ENCODE measurements around the gene SLC7A9.

SLC7A9 gene

DNA sequence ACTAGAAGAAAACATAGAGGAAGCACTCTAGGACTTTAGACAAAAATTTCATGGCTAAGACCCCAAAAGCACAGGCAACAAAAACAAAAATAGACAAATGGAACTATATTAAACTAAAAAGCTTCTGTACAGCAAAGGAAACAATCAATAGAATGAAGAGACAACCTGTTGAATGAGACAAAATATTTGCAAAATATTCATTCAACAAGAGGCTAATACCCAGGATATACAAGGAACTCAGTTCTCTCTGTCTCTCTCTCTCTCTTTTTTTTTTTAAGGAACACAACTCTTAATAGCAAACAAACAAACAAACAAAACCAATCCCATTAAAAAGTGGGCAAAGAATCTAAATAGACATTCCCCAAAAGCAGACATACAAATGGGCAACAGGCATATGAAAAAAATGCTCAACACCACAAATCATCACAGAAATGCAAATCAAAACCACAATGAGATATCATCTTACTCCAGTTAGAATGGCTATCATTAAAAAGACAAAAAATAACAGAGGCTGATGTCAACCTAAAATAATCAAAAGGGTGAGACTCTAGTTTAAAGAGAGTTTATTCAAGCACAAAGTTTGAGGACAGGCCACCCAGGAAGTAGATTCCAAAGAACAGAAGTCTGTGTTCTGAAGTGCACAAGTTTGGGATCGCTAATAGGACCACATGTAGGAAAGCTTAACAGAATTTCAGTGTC, 27.1 kb upstream of the SLC7A9 start:
- peak; percentile 1 for DNase-seq (ENCODE audit: low read depth)
- TF ChIP-seq, protein P1, sequence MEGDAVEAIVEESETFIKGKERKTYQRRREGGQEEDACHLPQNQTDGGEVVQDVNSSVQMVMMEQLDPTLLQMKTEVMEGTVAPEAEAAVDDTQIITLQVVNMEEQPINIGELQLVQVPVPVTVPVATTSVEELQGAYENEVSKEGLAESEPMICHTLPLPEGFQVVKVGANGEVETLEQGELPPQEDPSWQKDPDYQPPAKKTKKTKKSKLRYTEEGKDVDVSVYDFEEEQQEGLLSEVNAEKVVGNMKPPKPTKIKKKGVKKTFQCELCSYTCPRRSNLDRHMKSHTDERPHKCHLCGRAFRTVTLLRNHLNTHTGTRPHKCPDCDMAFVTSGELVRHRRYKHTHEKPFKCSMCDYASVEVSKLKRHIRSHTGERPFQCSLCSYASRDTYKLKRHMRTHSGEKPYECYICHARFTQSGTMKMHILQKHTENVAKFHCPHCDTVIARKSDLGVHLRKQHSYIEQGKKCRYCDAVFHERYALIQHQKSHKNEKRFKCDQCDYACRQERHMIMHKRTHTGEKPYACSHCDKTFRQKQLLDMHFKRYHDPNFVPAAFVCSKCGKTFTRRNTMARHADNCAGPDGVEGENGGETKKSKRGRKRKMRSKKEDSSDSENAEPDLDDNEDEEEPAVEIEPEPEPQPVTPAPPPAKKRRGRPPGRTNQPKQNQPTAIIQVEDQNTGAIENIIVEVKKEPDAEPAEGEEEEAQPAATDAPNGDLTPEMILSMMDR (conservative IDR thresholded peaks at IDR 0.05; ENCODE audit: low read length) = no peak
- H3K4me3 ChIP-seq (ENCODE audit: low read length) = no peak overlapping the region

DNA sequence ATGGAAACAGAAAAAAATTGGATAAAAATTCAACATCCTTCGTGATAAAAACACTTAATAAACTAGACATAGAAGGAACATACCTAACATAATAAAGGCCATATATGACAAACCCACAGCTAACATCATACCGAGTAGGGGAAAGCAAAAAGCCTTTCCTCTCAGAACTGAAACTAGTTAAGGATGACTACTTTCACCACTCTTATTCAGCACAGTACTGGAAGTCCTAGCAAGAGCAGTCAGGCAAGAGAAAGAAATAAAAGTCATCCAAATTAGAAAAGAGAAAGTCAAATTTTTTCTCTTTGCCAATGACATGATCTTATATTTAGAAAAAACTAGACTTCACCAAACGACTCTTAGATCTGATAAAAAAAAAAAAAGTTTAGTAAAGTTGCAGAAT, 25.8 kb upstream of the SLC7A9 start:
- TF ChIP-seq, protein P1 (conservative IDR thresholded peaks at IDR 0.05; ENCODE audit: low read length) = no peak
- DNase-seq (ENCODE audit: low read depth) = no peak
- H3K4me3 ChIP-seq (ENCODE audit: low read length) = no peak overlapping the region

DNA sequence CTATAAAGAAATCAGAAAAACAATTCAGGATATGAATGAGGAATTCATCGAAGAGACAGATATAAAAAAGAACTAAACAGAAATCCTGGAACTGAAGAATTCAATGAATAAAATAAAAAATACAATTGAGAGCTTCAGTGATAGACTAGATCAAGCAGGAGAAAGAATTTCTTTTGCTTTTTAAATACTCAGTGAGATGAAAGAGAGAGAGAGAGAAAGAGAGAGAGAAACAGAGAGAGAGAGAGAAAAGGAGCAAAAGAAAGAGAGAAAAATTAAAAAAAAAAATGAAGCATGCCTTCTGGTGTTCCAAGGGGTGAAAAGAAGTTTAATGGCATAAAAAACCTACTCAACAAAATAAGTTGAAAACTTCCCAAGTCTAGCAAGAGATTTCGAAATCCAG, 22.0 kb upstream of the SLC7A9 start:
- TF ChIP-seq, protein P1 (conservative IDR thresholded peaks at IDR 0.05; ENCODE audit: low read length) = no peak
- DNase-seq (ENCODE audit: low read depth) = no peak
- H3K4me3 ChIP-seq (ENCODE audit: low read length) = no peak overlapping the region

DNA sequence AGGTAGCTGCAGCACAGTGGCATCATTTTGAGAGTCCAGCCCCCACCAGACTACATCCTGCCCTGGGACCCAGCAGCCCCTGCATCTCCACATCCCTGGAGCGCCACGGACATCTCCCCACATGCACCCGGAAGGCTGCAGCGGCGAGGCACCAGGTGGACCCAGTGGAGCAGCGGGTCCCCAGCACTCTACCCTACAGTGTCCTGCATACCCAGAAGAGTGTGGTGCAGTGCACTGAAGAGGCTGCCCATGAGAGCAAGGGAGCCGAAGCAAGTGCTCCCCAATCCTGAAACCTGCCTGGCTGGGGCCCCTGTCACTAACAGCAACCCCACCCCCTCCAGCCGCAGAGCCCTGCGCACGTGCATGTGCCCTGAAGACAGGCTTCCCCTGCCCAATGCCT, 21.3 kb upstream of the SLC7A9 start:
- DNase-seq (ENCODE audit: low read depth) = no peak
- TF ChIP-seq, protein P1 (conservative IDR thresholded peaks at IDR 0.05; ENCODE audit: low read length) = no peak
- H3K4me3 ChIP-seq (ENCODE audit: low read length) = no peak overlapping the region

DNA sequence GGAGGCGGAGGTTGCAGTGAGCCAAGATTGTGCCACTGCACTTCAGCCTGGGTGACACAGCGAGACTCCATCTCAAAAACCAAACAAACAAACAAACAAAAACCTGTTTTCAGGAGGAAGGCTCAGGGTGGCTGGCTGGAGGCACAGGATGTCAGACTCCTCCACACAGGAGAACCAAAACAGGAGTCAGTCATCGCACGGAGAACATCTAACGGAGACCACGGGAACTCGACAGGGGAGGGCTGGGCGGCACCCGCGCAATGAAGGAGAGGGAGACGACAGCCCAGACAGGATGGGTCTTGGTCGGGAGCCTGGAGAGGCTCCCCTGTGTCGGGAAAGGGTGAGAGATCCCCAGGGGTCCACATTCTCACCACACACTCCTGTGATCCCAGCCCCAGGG, 20.8 kb upstream of the SLC7A9 start:
- no peak for DNase-seq (ENCODE audit: low read depth)
- TF ChIP-seq, protein P1 (conservative IDR thresholded peaks at IDR 0.05; ENCODE audit: low read length) = no peak
- no peak overlapping the region for H3K4me3 ChIP-seq (ENCODE audit: low read length)

DNA sequence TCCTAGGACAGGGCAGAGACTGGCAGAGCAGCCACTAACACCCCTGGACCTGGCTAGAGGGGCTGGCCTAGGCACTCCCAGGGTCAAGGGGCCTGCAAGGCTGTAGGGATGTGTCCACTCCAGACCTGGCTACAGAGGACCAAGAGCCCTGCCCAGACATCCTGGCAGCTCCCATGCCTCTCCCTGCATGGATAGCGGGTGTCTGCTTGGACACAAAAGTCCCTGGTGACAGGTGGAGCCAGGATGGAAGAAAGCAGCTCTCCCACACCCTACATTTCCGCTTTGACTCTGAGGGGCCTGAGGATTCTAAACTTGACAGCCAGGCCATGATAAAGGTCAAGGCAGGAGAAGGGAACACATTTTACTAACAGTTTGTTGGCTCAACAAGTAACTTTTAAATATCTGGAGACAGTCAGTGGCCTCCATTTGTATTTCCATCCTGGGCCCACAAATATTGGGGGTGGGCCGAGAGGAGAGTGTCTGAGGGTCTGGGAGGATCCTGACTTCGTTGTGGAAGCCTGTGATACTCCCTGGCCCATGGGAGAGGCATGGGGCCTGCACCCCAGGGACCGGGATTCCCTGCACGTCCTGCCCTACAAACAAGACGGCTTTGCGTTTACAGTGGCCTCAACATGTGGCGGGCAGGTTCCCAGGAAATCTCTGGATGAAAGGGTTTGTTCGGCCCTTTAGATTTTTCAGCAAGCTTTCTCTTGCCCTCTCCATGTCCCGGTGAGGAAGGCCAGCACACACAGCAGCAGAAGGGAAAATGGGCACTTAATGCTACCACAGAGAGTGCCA, 19.8 kb upstream of the SLC7A9 start:
- TF ChIP-seq, protein P1 (conservative IDR thresholded peaks at IDR 0.05; ENCODE audit: low read length) = no peak

More for the DNA sequence above, 19.8 kb upstream of the SLC7A9 start:
- no peak overlapping the region for H3K4me3 ChIP-seq (ENCODE audit: low read length)
- DNase-seq (ENCODE audit: low read depth) = no peak
